Measurements from ENCODE around the gene OGFOD3. TPM values are rescaled to one million over a fixed set of nuclear protein-coding genes. Genes with fewer than 3 reads are reported as not detected.
A peak's percentile ranks its signal among the peaks of the same experiment; 100 is the strongest.

OGFOD3 gene
- total RNA-seq, 4 donors from 2014 or later, result 15.0 to 44.4 (median 24.8) TPM

GRCh38 chr17:82436601-82437324 lies 18.4 kb upstream of the OGFOD3 start:
- Histone ChIP-seq H3K4me3 (no peak overlapping the region), H3K27ac (no peak overlapping the region), H3K9me3 (no peaks in the 10 kb centered on the region), H3K4me1 (no peaks in the 10 kb centered on the region), H3K36me3 (no peaks in the 10 kb centered on the region), H3K27me3 (no peaks in the 10 kb centered on the region)
- peak in 1 of 2 donors; percentile 17 for DNase-seq
- TF ChIP-seq POLR2A (IDR thresholded peaks at IDR 0.05) (no peak), CTCF (IDR thresholded peaks at IDR 0.05) (no peak)
- intact Hi-C loops (cut with DNase I; ENCODE audit: low total_unique reads), result no loop called here

GRCh38 chr17:82435601-82436583 lies 17.5 kb upstream of the OGFOD3 start:
- DNase-seq, result no peak
- H3K4me3 ChIP-seq, result no peak overlapping the region
- no peak overlapping the region for H3K27ac ChIP-seq
- H3K36me3 ChIP-seq, result no peaks in the 10 kb centered on the region
- intact Hi-C loops (cut with DNase I; ENCODE audit: low total_unique reads), result no loop called here
- TF ChIP-seq CTCF (IDR thresholded peaks at IDR 0.05), result no peak
- no peaks in the 10 kb centered on the region for H3K4me1 ChIP-seq
- H3K27me3 ChIP-seq, result no peaks in the 10 kb centered on the region
- H3K9me3 ChIP-seq, result no peaks in the 10 kb centered on the region

GRCh38 chr17:82435103-82435502 lies 16.7 kb upstream of the OGFOD3 start:
- Histone ChIP-seq H3K27me3 (no peaks in the 10 kb centered on the region), H3K36me3 (no peaks in the 10 kb centered on the region), H3K4me1 (no peaks in the 10 kb centered on the region), H3K9me3 (no peaks in the 10 kb centered on the region), H3K4me3 (no peak overlapping the region), H3K27ac (no peak overlapping the region)
- TF ChIP-seq POLR2A (IDR thresholded peaks at IDR 0.05) (no peak), CTCF (IDR thresholded peaks at IDR 0.05) (no peak)
- no peak for DNase-seq
- intact Hi-C loops (cut with DNase I; ENCODE audit: low total_unique reads), result no loop called here

GRCh38 chr17:82434216-82434565 lies 15.8 kb upstream of the OGFOD3 start:
- H3K27me3 ChIP-seq, result no peaks in the 10 kb centered on the region
- TF ChIP-seq POLR2A (IDR thresholded peaks at IDR 0.05), result no peak
- no peak for TF ChIP-seq CTCF (IDR thresholded peaks at IDR 0.05)
- no peaks in the 10 kb centered on the region for H3K36me3 ChIP-seq
- no peak overlapping the region for H3K4me3 ChIP-seq
- H3K27ac ChIP-seq, result no peak overlapping the region
- intact Hi-C loops (cut with DNase I; ENCODE audit: low total_unique reads), result no loop called here
- no peak for DNase-seq
- no peaks in the 10 kb centered on the region for H3K9me3 ChIP-seq
- H3K4me1 ChIP-seq, result no peaks in the 10 kb centered on the region
